Measurements from ENCODE around the gene OPCML. TPM values are rescaled to one million over a fixed set of nuclear protein-coding genes. Genes with fewer than 3 reads are reported as not detected.

OPCML gene
- total RNA-seq, 1 experiment from 2014 or later = not detected

GRCh38 chr11:132993991-132994502, 538.3 kb downstream of the OPCML start:
- Mint-ChIP-seq H3K4me3 (ENCODE audit: unreplicated experiment) (no peak overlapping the region), H3K27me3 (ENCODE audit: insufficient read depth, unreplicated experiment) (peaks cover 17% of the 10 kb centered on the region), H3K4me1 (ENCODE audit: low read depth, unreplicated experiment) (no peaks in the 10 kb centered on the region), H3K36me3 (ENCODE audit: insufficient read depth, unreplicated experiment) (no peaks in the 10 kb centered on the region), H3K9me3 (ENCODE audit: unreplicated experiment) (no peaks in the 10 kb centered on the region), H3K27ac (ENCODE audit: unreplicated experiment) (no peak overlapping the region)
- H3K27me3 ChIP-seq (replicated peaks; ENCODE audit: control insufficient read depth, insufficient read depth, low read length) = no peaks in the 10 kb centered on the region
- no TSS peak for BruUV-seq (replicated peaks)
- no peaks in the 10 kb centered on the region for H3K4me1 ChIP-seq
- no peak for DNase-seq
- no peak for TF ChIP-seq CTCF (IDR thresholded peaks at IDR 0.05; ENCODE audit: insufficient read depth in 1 of 2, low read depth in 1 of 2, low read length in 1 of 2, severe bottlenecking in 1 of 2, unreplicated experiment in 1 of 2)
- H3K4me3 ChIP-seq (ENCODE audit: low read depth, low read length) = no peak overlapping the region
- H3K9me3 ChIP-seq = no peaks in the 10 kb centered on the region
- CTCF ChIA-PET = no interaction called here
- intact Hi-C loops (cut with micrococcal nuclease; ENCODE audit: unreplicated experiment) = no loop called here
- POLR2A ChIA-PET = no interaction called here
- no peaks in the 10 kb centered on the region for H3K36me3 ChIP-seq (ENCODE audit: control insufficient read depth, insufficient read depth, low read length)

GRCh38 chr11:132992838-132993631, 539.3 kb downstream of the OPCML start:
- no peak overlapping the region for H3K27ac Mint-ChIP-seq (ENCODE audit: unreplicated experiment)
- H3K27me3 Mint-ChIP-seq (ENCODE audit: insufficient read depth, unreplicated experiment) = peaks cover 21% of the 10 kb centered on the region
- CTCF ChIA-PET = no interaction called here
- no peak overlapping the region for H3K4me3 Mint-ChIP-seq (ENCODE audit: unreplicated experiment)
- H3K9me3 Mint-ChIP-seq (ENCODE audit: unreplicated experiment) = no peaks in the 10 kb centered on the region
- H3K4me1 Mint-ChIP-seq (ENCODE audit: low read depth, unreplicated experiment) = no peaks in the 10 kb centered on the region
- TF ChIP-seq CTCF (IDR thresholded peaks at IDR 0.05; ENCODE audit: insufficient read depth in 1 of 2, low read depth in 1 of 2, low read length in 1 of 2, severe bottlenecking in 1 of 2, unreplicated experiment in 1 of 2) = no peak
- Histone ChIP-seq H3K4me3 (ENCODE audit: low read depth, low read length) (no peak overlapping the region), H3K4me1 (no peaks in the 10 kb centered on the region), H3K36me3 (ENCODE audit: control insufficient read depth, insufficient read depth, low read length) (no peaks in the 10 kb centered on the region), H3K27me3 (replicated peaks; ENCODE audit: control insufficient read depth, insufficient read depth, low read length) (no peaks in the 10 kb centered on the region), H3K9me3 (no peaks in the 10 kb centered on the region)
- no TSS peak for BruUV-seq (replicated peaks)
- DNase-seq = no peak
- H3K36me3 Mint-ChIP-seq (ENCODE audit: insufficient read depth, unreplicated experiment) = no peaks in the 10 kb centered on the region
- intact Hi-C loops (cut with micrococcal nuclease; ENCODE audit: unreplicated experiment) = no loop called here
- POLR2A ChIA-PET = no interaction called here

GRCh38 chr11:132988411-132988810, 543.9 kb downstream of the OPCML start:
- Mint-ChIP-seq H3K4me1 (ENCODE audit: low read depth, unreplicated experiment) (no peaks in the 10 kb centered on the region), H3K36me3 (ENCODE audit: insufficient read depth, unreplicated experiment) (no peaks in the 10 kb centered on the region), H3K27me3 (ENCODE audit: insufficient read depth, unreplicated experiment) (peaks cover 28% of the 10 kb centered on the region), H3K9me3 (ENCODE audit: unreplicated experiment) (no peaks in the 10 kb centered on the region), H3K27ac (ENCODE audit: unreplicated experiment) (no peak overlapping the region), H3K4me3 (ENCODE audit: unreplicated experiment) (no peak overlapping the region)
- no peaks in the 10 kb centered on the region for H3K9me3 ChIP-seq
- H3K4me1 ChIP-seq = no peaks in the 10 kb centered on the region
- POLR2A ChIA-PET = no interaction called here
- H3K27me3 ChIP-seq (replicated peaks; ENCODE audit: control insufficient read depth, insufficient read depth, low read length) = no peaks in the 10 kb centered on the region
- no peak for TF ChIP-seq CTCF (IDR thresholded peaks at IDR 0.05; ENCODE audit: insufficient read depth in 1 of 2, low read depth in 1 of 2, low read length in 1 of 2, severe bottlenecking in 1 of 2, unreplicated experiment in 1 of 2)
- no peak overlapping the region for H3K4me3 ChIP-seq (ENCODE audit: low read depth, low read length)
- intact Hi-C loops (cut with micrococcal nuclease; ENCODE audit: unreplicated experiment) = no loop called here
- DNase-seq = no peak
- CTCF ChIA-PET = no interaction called here
- BruUV-seq (replicated peaks) = no TSS peak
- no peaks in the 10 kb centered on the region for H3K36me3 ChIP-seq (ENCODE audit: control insufficient read depth, insufficient read depth, low read length)
